ENCODE results near the gene CALM3. TPM values are rescaled to one million over a fixed set of nuclear protein-coding genes. Genes with fewer than 3 reads are reported as not detected.

The CALM3 gene
- total RNA-seq, 1 donor from 2014 or later: 335 TPM

DNA sequence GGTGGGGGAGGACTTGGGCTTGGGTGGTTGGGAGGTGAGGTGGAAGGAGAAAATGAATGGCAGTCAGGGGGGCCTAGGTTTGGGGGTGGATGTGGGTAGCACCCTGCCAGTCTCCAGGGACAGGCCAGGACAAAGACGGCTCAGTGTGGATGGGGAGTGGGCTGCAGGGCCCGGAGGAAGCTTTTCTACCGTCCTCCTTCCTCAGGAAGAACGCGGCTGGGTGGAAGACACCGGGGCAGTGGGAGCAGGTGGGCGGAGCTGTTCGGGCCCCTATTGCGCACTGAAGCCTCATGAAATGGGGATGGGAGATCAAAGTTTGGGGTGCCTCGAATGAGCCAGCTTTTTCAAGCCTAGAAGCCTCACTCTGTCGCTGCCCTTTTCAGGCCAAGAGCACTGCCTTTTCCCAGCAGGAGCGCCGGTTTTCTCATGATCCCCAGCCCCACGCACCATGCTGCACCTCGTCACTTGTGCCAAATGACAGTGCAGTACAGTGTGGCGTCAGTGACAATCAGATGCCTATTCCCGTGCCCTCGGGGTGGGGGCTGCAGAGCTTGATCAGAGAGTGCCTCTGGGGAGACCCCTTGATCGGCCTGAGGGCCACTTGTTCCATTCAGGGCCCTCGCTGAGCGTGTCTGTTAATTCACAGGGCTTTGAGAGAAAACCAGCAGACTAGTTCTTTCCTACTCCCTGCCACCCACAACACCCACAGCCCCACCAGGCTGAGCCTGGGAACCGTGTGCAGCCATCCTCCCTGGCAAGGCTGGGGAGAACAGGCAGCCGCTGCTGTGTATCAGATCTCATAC lies 1.5 kb downstream of the CALM3 start:
- no peak for DNase-seq (ENCODE audit: extremely low spot score, unreplicated experiment)
- Mint-ChIP-seq H3K36me3 (peaks cover 5% of the 10 kb centered on the region), H3K9me3 (peaks cover 7% of the 10 kb centered on the region), H3K4me3 (peak overlapping the region; percentile 100), H3K4me1 (ENCODE audit: unreplicated experiment) (peaks cover 22% of the 10 kb centered on the region), H3K27ac (peak overlapping the region; percentile 87), H3K27me3 (peaks cover 2% of the 10 kb centered on the region)
- TF ChIP-seq, protein P1, sequence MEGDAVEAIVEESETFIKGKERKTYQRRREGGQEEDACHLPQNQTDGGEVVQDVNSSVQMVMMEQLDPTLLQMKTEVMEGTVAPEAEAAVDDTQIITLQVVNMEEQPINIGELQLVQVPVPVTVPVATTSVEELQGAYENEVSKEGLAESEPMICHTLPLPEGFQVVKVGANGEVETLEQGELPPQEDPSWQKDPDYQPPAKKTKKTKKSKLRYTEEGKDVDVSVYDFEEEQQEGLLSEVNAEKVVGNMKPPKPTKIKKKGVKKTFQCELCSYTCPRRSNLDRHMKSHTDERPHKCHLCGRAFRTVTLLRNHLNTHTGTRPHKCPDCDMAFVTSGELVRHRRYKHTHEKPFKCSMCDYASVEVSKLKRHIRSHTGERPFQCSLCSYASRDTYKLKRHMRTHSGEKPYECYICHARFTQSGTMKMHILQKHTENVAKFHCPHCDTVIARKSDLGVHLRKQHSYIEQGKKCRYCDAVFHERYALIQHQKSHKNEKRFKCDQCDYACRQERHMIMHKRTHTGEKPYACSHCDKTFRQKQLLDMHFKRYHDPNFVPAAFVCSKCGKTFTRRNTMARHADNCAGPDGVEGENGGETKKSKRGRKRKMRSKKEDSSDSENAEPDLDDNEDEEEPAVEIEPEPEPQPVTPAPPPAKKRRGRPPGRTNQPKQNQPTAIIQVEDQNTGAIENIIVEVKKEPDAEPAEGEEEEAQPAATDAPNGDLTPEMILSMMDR (conservative IDR thresholded peaks at IDR 0.05): no peak

DNA sequence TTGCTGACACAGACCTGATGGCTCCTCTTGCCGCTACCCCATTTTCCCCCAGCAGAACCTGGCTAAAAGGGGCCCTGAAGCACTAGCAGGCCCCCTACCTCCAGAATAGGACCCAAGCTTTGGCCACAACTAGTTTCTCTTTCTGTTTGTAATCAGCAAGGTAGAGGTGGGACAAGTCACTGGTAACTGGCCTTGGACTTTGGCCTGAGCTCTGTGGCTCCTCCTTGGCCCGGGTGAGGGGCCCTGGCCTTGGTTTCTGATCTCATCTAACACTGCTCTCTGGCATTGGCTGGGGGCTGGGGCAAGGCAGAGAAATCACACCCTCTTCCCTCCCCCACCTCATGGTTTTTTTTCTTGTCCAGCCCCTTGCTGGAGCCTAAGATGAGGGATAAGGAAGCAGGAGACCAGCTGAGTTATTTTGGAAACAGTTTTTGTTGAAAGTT lies 2.1 kb downstream of the CALM3 start:
- H3K27ac Mint-ChIP-seq: peak overlapping the region; percentile 87
- TF ChIP-seq, protein P1 (conservative IDR thresholded peaks at IDR 0.05): no peak
- peaks cover 22% of the 10 kb centered on the region for H3K4me1 Mint-ChIP-seq (ENCODE audit: unreplicated experiment)
- peaks cover 5% of the 10 kb centered on the region for H3K9me3 Mint-ChIP-seq
- peaks cover 2% of the 10 kb centered on the region for H3K27me3 Mint-ChIP-seq
- DNase-seq (ENCODE audit: extremely low spot score, unreplicated experiment): peak; percentile 40
- H3K4me3 Mint-ChIP-seq: peak overlapping the region; percentile 100
- peaks cover 11% of the 10 kb centered on the region for H3K36me3 Mint-ChIP-seq

DNA sequence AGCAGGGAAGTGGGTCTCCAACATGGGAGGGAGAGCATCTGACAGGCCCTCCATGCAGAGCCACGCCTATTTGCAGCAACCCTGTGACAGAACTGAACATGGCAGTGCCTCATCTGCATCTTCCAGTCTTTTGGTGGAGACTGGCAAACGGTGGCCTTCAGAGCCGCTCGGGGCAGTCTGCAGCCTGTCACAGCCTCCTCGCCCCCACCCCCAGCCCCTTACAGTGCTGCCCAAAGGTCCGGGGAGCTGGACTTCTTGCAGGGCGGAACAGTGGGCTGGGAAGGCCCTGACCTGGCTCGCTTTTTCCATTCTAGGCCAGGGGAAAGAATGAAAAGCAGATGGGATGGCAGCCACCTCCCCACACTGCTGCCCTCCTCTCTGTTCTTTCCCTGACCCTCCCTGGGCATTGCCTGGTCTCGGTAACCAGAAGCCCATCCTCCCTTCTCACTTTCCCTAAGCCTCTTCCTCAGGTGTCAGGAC lies 2.7 kb downstream of the CALM3 start:
- Mint-ChIP-seq H3K36me3 (peaks cover 11% of the 10 kb centered on the region), H3K4me3 (peak overlapping the region; percentile 100), H3K9me3 (no peaks in the 10 kb centered on the region), H3K4me1 (ENCODE audit: unreplicated experiment) (peaks cover 22% of the 10 kb centered on the region), H3K27ac (peak overlapping the region; percentile 87), H3K27me3 (peaks cover 2% of the 10 kb centered on the region)
- TF ChIP-seq, protein P1 (conservative IDR thresholded peaks at IDR 0.05): no peak
- DNase-seq (ENCODE audit: extremely low spot score, unreplicated experiment): peak; percentile 56

DNA sequence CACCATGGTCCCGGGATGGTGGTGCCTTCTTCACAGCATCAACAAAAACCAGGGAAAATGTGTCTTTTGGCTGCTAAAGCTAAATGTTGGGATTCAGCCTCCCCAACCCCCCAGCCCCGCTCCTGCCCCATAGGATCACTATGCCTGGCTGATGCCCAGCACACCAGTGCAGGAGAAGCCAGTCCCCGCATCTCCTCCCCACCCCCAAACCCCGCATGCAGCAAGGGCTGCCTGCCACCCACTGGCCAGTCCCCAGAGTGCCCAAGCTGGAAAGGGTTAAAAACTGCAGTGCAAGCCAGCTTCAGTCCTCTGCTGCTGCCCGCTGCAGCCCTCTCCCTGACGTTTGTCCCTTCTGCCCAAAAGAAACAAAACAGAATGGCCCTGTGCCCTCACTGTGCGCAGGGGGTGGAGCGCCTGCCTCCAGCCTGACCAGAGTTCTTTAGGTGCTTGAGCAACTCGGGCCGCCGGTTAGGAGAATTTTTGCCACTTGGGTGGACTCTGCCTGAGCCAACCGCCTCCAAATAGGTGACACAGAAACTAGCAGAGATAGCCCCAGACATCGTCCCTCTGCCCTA lies 3.7 kb downstream of the CALM3 start:
- H3K4me3 Mint-ChIP-seq: peak overlapping the region; percentile 28
- H3K4me1 Mint-ChIP-seq (ENCODE audit: unreplicated experiment): peaks cover 26% of the 10 kb centered on the region
- H3K9me3 Mint-ChIP-seq: no peaks in the 10 kb centered on the region
- peaks cover 2% of the 10 kb centered on the region for H3K27me3 Mint-ChIP-seq
- peaks cover 16% of the 10 kb centered on the region for H3K36me3 Mint-ChIP-seq
- TF ChIP-seq, protein P1 (conservative IDR thresholded peaks at IDR 0.05): no peak
- H3K27ac Mint-ChIP-seq: no peak overlapping the region
- DNase-seq (ENCODE audit: extremely low spot score, unreplicated experiment): peak; percentile 57

DNA sequence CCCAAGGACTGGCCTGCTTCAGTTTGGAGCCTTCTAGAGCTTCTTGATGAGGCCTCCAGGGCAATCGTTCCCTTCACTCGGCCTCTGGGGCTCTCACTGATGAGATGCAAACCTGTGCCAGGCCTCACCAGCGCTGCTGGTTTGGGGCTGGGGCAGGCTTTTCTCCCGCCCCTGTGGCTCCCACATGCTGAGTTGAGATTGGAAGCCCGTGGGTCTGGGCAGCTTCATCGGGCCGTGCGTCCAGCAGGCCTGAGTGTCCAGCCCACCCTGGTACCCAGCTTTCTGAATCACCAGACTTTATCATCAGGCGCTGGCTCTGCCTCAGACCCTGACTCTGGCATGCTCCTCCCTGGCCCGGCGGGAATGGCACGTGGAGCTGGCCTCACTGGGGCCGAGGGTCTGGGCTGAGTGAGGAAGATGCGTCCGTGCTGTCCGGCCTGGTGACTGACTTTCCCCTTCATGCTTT lies 4.3 kb downstream of the CALM3 start:
- DNase-seq (ENCODE audit: extremely low spot score, unreplicated experiment): peak; percentile 48
- Mint-ChIP-seq H3K36me3 (peaks cover 16% of the 10 kb centered on the region), H3K4me1 (ENCODE audit: unreplicated experiment) (peaks cover 26% of the 10 kb centered on the region), H3K27me3 (peaks cover 2% of the 10 kb centered on the region), H3K9me3 (no peaks in the 10 kb centered on the region), H3K27ac (no peak overlapping the region), H3K4me3 (peak overlapping the region; percentile 54)
- TF ChIP-seq, protein P1 (conservative IDR thresholded peaks at IDR 0.05): no peak

All from type B pancreatic cell (in vitro differentiated cells).